ENCODE measurements around the gene DDX5. TPM values are rescaled to one million over a fixed set of nuclear protein-coding genes. Genes with fewer than 3 reads are reported as not detected.

The DDX5 gene
- total and polyA plus RNA-seq, 2 donors (not counting 3 experiments of a cell fraction or from before 2014, with no cell fraction given) = 1,027 to 2,040 TPM

GRCh38 chr17:64484380-64484779, 21.7 kb downstream of the DDX5 start:
- Histone ChIP-seq H3K79me2 (ENCODE audit: control insufficient read depth, insufficient read depth, low read length) (no peaks in the 10 kb centered on the region), H3K9me1 (replicated peaks; ENCODE audit: control insufficient read depth, extremely low read depth, insufficient read depth, low read length) (no peaks in the 10 kb centered on the region), H3K27me3 (ENCODE audit: control insufficient read depth in 2 of 2, insufficient read depth in 2 of 2, low read length in 2 of 2) (no peaks in the 10 kb centered on the region), H4K20me1 (replicated peaks; ENCODE audit: control insufficient read depth, extremely low read depth, insufficient read depth, low read length) (no peaks in the 10 kb centered on the region), H2AFZ (ENCODE audit: low read depth, low read length) (no peak overlapping the region), H3K4me2 (ENCODE audit: insufficient read depth, low read length) (no peak overlapping the region), H3K36me3 (ENCODE audit: control insufficient read depth in 2 of 2, extremely low read depth in 1 of 2, insufficient read depth in 2 of 2, low read length in 2 of 2) (peaks cover 2 to 8% of the 10 kb centered on the region in 2 experiments), H3K4me3 (replicated peaks in 1 of 3; ENCODE audit: insufficient read depth in 1 of 3, low read depth in 1 of 3, low read length in 3 of 3) (no peak overlapping the region), H3K9me3 (replicated peaks; ENCODE audit: control insufficient read depth, insufficient read depth, low read length) (no peaks in the 10 kb centered on the region), H3K4me1 (ENCODE audit: control insufficient read depth, extremely low read depth, insufficient read depth, low read length) (no peaks in the 10 kb centered on the region), H3K27ac (ENCODE audit: insufficient read depth, low read depth, low read length) (no peak overlapping the region), H3K9ac (replicated peaks; ENCODE audit: extremely low read depth, insufficient read depth, low read length) (no peak overlapping the region)
- no peak for DNase-seq (ENCODE audit: low read depth, low spot score)
- no TSS peak for BruUV-seq (replicated peaks)
- FAIRE-seq = no peak
- no peak for TF ChIP-seq GATA2 (IDR thresholded peaks at IDR 0.05; ENCODE audit: insufficient read depth, insufficient read length, low read depth, low read length)
- TF ChIP-seq CTCF (IDR thresholded peaks at IDR 0.05; ENCODE audit: extremely low read depth in 1 of 2, insufficient read depth in 1 of 2, low read depth in 1 of 2, low read length in 2 of 2) = no peak
- TF ChIP-seq MAX (IDR thresholded peaks at IDR 0.05; ENCODE audit: insufficient read depth, insufficient read length) = no peak
- no peak for TF ChIP-seq MYC (IDR thresholded peaks at IDR 0.05; ENCODE audit: low read depth, low read length)
- TF ChIP-seq EZH2 (IDR thresholded peaks at IDR 0.05; ENCODE audit: borderline replicate concordance, low read depth, low read length, severe bottlenecking) = no peak
- no peak for TF ChIP-seq POLR2AphosphoS5 (IDR thresholded peaks at IDR 0.05; ENCODE audit: insufficient read depth, low read depth, low read length)
- TF ChIP-seq JUN (IDR thresholded peaks at IDR 0.05; ENCODE audit: borderline replicate concordance, insufficient read depth, insufficient read length, low read depth) = no peak
- no peak for TF ChIP-seq FOS (IDR thresholded peaks at IDR 0.05; ENCODE audit: borderline replicate concordance, insufficient read depth, low read length)
- TF ChIP-seq POLR2A (IDR thresholded peaks at IDR 0.05; ENCODE audit: low read depth, low read length) = no peak
- intact Hi-C loops (cut with micrococcal nuclease) = no loop called here
- POLR2A ChIA-PET = no interaction called here
- CTCF ChIA-PET = interaction anchor here (0.9 to 1.0 kb wide), 2 partner anchors 9 to 10 kb away, joined by 3 read pairs; no protein-coding TSS in a partner anchor
- dilution Hi-C loops (cut with MboI; ENCODE audit: extremely low pct_ligation_motif_present, low sequenced_read_pairs) = loop anchor here (10.0 kb wide), 1 partner anchor 180 kb away; no protein-coding TSS in a partner anchor

Data from endothelial cell of umbilical vein (primary cell).